Measurements from ENCODE around the gene LHX5.

LHX5 gene

DNA sequence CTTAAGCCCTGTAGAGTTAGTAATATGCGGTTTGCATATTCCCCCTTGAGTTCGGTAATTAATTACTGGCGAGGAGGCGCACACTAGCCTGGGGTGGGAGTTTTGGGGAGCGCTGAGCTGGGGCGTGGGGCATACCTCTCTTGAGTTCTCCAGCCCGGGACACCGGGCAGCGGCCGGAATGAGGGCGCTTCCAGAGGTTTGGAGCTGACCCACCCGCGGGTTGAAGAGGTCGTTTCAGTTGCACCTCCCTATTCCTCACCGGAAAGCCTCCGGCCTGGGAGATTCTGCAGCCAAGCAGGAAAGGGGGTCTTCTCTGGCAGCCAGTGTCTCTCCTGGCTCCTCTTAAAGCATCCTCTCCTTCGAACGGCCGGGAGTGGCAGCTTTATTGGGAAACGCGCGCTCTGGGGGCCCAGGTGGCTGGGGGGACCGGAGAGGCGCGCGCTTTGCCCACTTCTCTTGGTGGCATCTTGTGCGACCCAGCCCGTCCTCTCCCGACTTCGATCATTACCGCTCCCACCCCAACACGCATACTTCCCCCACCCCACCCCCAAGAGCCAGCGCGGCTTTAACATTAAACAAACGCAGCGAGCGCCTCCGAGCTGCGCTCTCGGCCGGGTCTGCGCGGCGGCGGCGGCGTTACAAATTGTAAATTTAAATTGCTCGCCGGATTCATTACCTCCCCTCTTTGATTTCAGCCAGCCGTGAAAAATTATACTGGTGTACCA is 3.9 kb upstream of the LHX5 start:
- Histone ChIP-seq H2BK120ac (ENCODE audit: low read depth, low read length) (no peak overlapping the region), H3K4me3 (ENCODE audit: insufficient read depth in 1 of 2, low read depth in 1 of 2, low read length in 2 of 2) (no peak overlapping the region), H3K18ac (ENCODE audit: low read depth in 1 of 2, low read length in 2 of 2) (no peak overlapping the region), H3K4me1 (ENCODE audit: control insufficient read depth, insufficient read depth, low read depth, low read length) (peaks cover 12% of the 10 kb centered on the region), H3K9me3 (ENCODE audit: control insufficient read depth, low read length) (peaks cover 7% of the 10 kb centered on the region), H4K91ac (ENCODE audit: low read length) (no peak overlapping the region), H3K23ac (ENCODE audit: low read length in 2 of 2) (no peak overlapping the region), H3K36me3 (ENCODE audit: control insufficient read depth in 1 of 2, insufficient read depth in 2 of 2, low read depth in 1 of 2, low read length in 2 of 2) (no peaks in the 10 kb centered on the region), H3K14ac (ENCODE audit: low read length in 2 of 2) (no peak overlapping the region), H3K4ac (ENCODE audit: low read depth in 1 of 2, low read length in 2 of 2) (no peak overlapping the region), H3K9ac (ENCODE audit: low read length) (no peak overlapping the region), H2BK12ac (ENCODE audit: low read length in 2 of 2) (no peak overlapping the region), H2AK5ac (ENCODE audit: low read length, severe bottlenecking) (no peak overlapping the region), H2AFZ (ENCODE audit: low read depth, low read length) (no peak overlapping the region), H3K27me3 (ENCODE audit: control insufficient read depth in 1 of 2, insufficient read depth in 1 of 2, low read length in 2 of 2) (peaks cover 92 to 96% of the 10 kb centered on the region in 2 experiments), H2BK15ac (ENCODE audit: low read depth, poor library complexity, severe bottlenecking) (no peak overlapping the region), H4K8ac (ENCODE audit: low read length) (no peak overlapping the region), H3K27ac (ENCODE audit: low read length, poor library complexity, severe bottlenecking) (no peak overlapping the region), H3K79me1 (replicated peaks; ENCODE audit: low read length, poor library complexity, severe bottlenecking) (no peaks in the 10 kb centered on the region), H3K4me2 (ENCODE audit: low read length, poor library complexity, severe bottlenecking) (no peak overlapping the region), H2BK5ac (ENCODE audit: low read depth, low read length, poor library complexity, severe bottlenecking) (no peak overlapping the region)
- WGBS = 3% methylated on average over 47 of the region's 50 CpGs
- DNase-seq = no peak

DNA sequence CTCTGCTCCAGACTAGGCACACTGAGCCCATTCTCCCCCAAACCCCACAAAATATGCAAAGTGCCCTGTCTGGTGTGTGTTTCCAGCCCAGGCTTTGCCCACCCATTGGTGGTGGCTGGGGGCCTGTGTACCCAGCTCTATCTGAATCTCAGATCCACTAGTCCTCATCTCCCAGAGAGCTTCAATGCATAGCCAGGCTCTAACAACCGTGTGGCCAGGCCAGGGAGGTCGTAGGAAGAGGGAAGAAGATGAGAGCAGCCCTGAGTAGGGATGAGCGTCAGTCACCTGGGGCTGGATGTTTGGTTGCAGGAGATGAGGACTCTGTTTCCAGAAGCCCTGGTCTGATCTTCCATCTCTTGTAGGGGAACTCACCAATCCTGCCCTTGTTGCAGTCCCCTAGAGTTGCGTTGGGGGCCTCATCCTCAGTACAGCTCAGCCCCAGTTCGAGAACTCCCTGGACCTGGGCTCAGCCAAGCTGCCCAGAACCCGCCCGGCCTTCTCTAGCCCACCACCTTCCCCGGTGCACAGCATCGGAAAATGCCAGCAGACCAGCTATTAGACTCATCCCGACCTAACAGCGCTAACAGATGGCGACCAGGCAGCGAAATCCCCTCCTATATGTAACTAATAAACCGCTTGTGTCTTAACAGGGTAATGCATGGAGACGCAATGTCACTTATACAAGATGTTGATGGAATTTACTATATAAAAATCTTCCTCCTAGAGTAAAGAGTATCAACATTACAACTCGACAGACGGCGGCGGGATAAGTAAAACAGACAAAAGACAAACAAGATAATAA is 3.2 kb upstream of the LHX5 start:
- no peaks in the 10 kb centered on the region for H3K79me1 ChIP-seq (replicated peaks; ENCODE audit: low read length, poor library complexity, severe bottlenecking)
- H2BK12ac ChIP-seq (ENCODE audit: low read length in 2 of 2) = no peak overlapping the region
- H3K23ac ChIP-seq (ENCODE audit: low read length in 2 of 2) = no peak overlapping the region
- peaks cover 7% of the 10 kb centered on the region for H3K9me3 ChIP-seq (ENCODE audit: control insufficient read depth, low read length)
- no peak overlapping the region for H3K18ac ChIP-seq (ENCODE audit: low read depth in 1 of 2, low read length in 2 of 2)
- no peak for DNase-seq
- H3K4me1 ChIP-seq (ENCODE audit: control insufficient read depth, insufficient read depth, low read depth, low read length) = peaks cover 12% of the 10 kb centered on the region
- no peak overlapping the region for H3K14ac ChIP-seq (ENCODE audit: low read length in 2 of 2)
- no peak overlapping the region for H2AFZ ChIP-seq (ENCODE audit: low read depth, low read length)
- H4K8ac ChIP-seq (ENCODE audit: low read length) = no peak overlapping the region
- no peak overlapping the region for H2BK120ac ChIP-seq (ENCODE audit: low read depth, low read length)
- no peak overlapping the region for H3K27ac ChIP-seq (ENCODE audit: low read length, poor library complexity, severe bottlenecking)
- no peak overlapping the region for H3K4me3 ChIP-seq (ENCODE audit: insufficient read depth in 1 of 2, low read depth in 1 of 2, low read length in 2 of 2)
- no peak overlapping the region for H2BK5ac ChIP-seq (ENCODE audit: low read depth, low read length, poor library complexity, severe bottlenecking)
- no peak overlapping the region for H2AK5ac ChIP-seq (ENCODE audit: low read length, severe bottlenecking)
- WGBS = 7% methylated on average over 8 of the region's 19 CpGs
- no peak overlapping the region for H3K4me2 ChIP-seq (ENCODE audit: low read length, poor library complexity, severe bottlenecking)
- H3K36me3 ChIP-seq (ENCODE audit: control insufficient read depth in 1 of 2, insufficient read depth in 2 of 2, low read depth in 1 of 2, low read length in 2 of 2) = no peaks in the 10 kb centered on the region
- H2BK15ac ChIP-seq (ENCODE audit: low read depth, poor library complexity, severe bottlenecking) = no peak overlapping the region
- H4K91ac ChIP-seq (ENCODE audit: low read length) = no peak overlapping the region
- no peak overlapping the region for H3K9ac ChIP-seq (ENCODE audit: low read length)
- peaks cover 92 to 98% of the 10 kb centered on the region in 2 experiments for H3K27me3 ChIP-seq (ENCODE audit: control insufficient read depth in 1 of 2, insufficient read depth in 1 of 2, low read length in 2 of 2)
- no peak overlapping the region for H3K4ac ChIP-seq (ENCODE audit: low read depth in 1 of 2, low read length in 2 of 2)

DNA sequence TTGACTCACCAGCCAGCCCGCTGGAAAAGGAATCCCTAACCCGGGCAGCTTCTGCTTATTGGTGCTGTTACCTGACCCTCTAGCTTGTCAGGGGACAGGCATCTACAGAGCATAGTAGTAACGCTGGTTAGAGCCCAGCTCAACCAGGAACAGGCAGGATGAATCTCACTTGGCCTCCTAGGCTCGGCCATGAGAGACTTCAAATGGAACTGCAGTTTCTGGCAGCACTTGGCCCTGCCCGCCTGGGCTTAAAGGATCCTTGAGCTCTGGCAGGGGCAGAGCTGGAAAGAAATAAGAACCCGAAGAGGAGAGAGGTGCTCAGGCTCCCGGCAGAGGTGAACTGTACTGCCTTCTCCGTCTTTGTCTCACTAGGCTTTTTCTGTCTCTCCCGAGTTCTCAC is 2.3 kb upstream of the LHX5 start:
- no peak overlapping the region for H2BK5ac ChIP-seq (ENCODE audit: low read depth, low read length, poor library complexity, severe bottlenecking)
- H3K27ac ChIP-seq (ENCODE audit: low read length, poor library complexity, severe bottlenecking) = no peak overlapping the region
- H3K9me3 ChIP-seq (ENCODE audit: control insufficient read depth, low read length) = peaks cover 7% of the 10 kb centered on the region
- H2AFZ ChIP-seq (ENCODE audit: low read depth, low read length) = no peak overlapping the region
- no peak overlapping the region for H2BK12ac ChIP-seq (ENCODE audit: low read length in 2 of 2)
- peaks cover 8% of the 10 kb centered on the region for H3K4me1 ChIP-seq (ENCODE audit: control insufficient read depth, insufficient read depth, low read depth, low read length)
- H3K4ac ChIP-seq (ENCODE audit: low read depth in 1 of 2, low read length in 2 of 2) = no peak overlapping the region
- WGBS = 11% methylated on average over 9 of the region's 9 CpGs
- no peak overlapping the region for H3K23ac ChIP-seq (ENCODE audit: low read length in 2 of 2)
- no peaks in the 10 kb centered on the region for H3K79me1 ChIP-seq (replicated peaks; ENCODE audit: low read length, poor library complexity, severe bottlenecking)
- H3K18ac ChIP-seq (ENCODE audit: low read depth in 1 of 2, low read length in 2 of 2) = no peak overlapping the region
- H2AK5ac ChIP-seq (ENCODE audit: low read length, severe bottlenecking) = no peak overlapping the region
- H3K4me2 ChIP-seq (ENCODE audit: low read length, poor library complexity, severe bottlenecking) = no peak overlapping the region
- no peak overlapping the region for H2BK15ac ChIP-seq (ENCODE audit: low read depth, poor library complexity, severe bottlenecking)
- no peak overlapping the region for H2BK120ac ChIP-seq (ENCODE audit: low read depth, low read length)
- DNase-seq = no peak
- H3K27me3 ChIP-seq (ENCODE audit: control insufficient read depth in 1 of 2, insufficient read depth in 1 of 2, low read length in 2 of 2) = peaks cover 92 to 98% of the 10 kb centered on the region in 2 experiments
- H4K8ac ChIP-seq (ENCODE audit: low read length) = no peak overlapping the region
- H3K36me3 ChIP-seq (ENCODE audit: control insufficient read depth in 1 of 2, insufficient read depth in 2 of 2, low read depth in 1 of 2, low read length in 2 of 2) = no peaks in the 10 kb centered on the region
- H3K9ac ChIP-seq (ENCODE audit: low read length) = no peak overlapping the region
- peak overlapping the region in 1 of 2 experiments; percentile 31 for H3K4me3 ChIP-seq (ENCODE audit: insufficient read depth in 1 of 2, low read depth in 1 of 2, low read length in 2 of 2)
- no peak overlapping the region for H4K91ac ChIP-seq (ENCODE audit: low read length)
- H3K14ac ChIP-seq (ENCODE audit: low read length in 2 of 2) = no peak overlapping the region

DNA sequence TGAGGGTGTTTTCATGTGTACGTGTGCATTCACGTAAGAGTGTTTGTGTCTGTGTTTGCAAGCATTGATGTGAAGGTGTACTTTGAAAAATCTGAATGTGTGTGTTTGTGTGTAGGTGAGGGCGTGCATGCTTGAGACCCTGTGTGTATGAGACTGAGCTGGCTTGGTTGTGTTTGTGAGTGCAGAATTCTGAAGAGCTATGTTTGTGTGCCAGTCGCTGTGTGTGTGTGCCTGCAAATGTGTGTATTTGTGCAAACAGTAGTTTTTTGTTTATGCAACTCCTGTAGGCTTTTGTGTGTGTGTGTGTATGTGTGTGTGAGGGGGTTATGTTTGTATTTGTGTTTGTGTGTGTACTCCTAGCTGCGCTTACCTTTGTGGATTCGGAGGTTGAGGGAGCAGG is 1.7 kb upstream of the LHX5 start:
- H3K27me3 ChIP-seq (ENCODE audit: control insufficient read depth in 1 of 2, insufficient read depth in 1 of 2, low read length in 2 of 2) = peaks cover 92 to 98% of the 10 kb centered on the region in 2 experiments
- no peak overlapping the region for H2AK5ac ChIP-seq (ENCODE audit: low read length, severe bottlenecking)
- no peak overlapping the region for H4K8ac ChIP-seq (ENCODE audit: low read length)
- H3K9ac ChIP-seq (ENCODE audit: low read length) = no peak overlapping the region
- H3K4me2 ChIP-seq (ENCODE audit: low read length, poor library complexity, severe bottlenecking) = no peak overlapping the region
- WGBS = 9% methylated on average over 6 of the region's 6 CpGs
- H3K18ac ChIP-seq (ENCODE audit: low read depth in 1 of 2, low read length in 2 of 2) = no peak overlapping the region
- H3K9me3 ChIP-seq (ENCODE audit: control insufficient read depth, low read length) = peaks cover 7% of the 10 kb centered on the region
- no peak overlapping the region for H3K27ac ChIP-seq (ENCODE audit: low read length, poor library complexity, severe bottlenecking)
- H3K14ac ChIP-seq (ENCODE audit: low read length in 2 of 2) = no peak overlapping the region
- DNase-seq = no peak
- H3K4me1 ChIP-seq (ENCODE audit: control insufficient read depth, insufficient read depth, low read depth, low read length) = peaks cover 8% of the 10 kb centered on the region
- H2AFZ ChIP-seq (ENCODE audit: low read depth, low read length) = no peak overlapping the region
- no peak overlapping the region for H3K4ac ChIP-seq (ENCODE audit: low read depth in 1 of 2, low read length in 2 of 2)
- no peak overlapping the region for H2BK120ac ChIP-seq (ENCODE audit: low read depth, low read length)
- no peak overlapping the region for H3K4me3 ChIP-seq (ENCODE audit: insufficient read depth in 1 of 2, low read depth in 1 of 2, low read length in 2 of 2)
- H2BK15ac ChIP-seq (ENCODE audit: low read depth, poor library complexity, severe bottlenecking) = no peak overlapping the region
- no peak overlapping the region for H2BK12ac ChIP-seq (ENCODE audit: low read length in 2 of 2)
- no peak overlapping the region for H4K91ac ChIP-seq (ENCODE audit: low read length)
- H3K23ac ChIP-seq (ENCODE audit: low read length in 2 of 2) = no peak overlapping the region
- H3K36me3 ChIP-seq (ENCODE audit: control insufficient read depth in 1 of 2, insufficient read depth in 2 of 2, low read depth in 1 of 2, low read length in 2 of 2) = no peaks in the 10 kb centered on the region
- H3K79me1 ChIP-seq (replicated peaks; ENCODE audit: low read length, poor library complexity, severe bottlenecking) = no peaks in the 10 kb centered on the region
- H2BK5ac ChIP-seq (ENCODE audit: low read depth, low read length, poor library complexity, severe bottlenecking) = no peak overlapping the region

Measured in mesenchymal stem cell (in vitro differentiated cells and primary cell).